Body of pancreas (tissue), 4 donors: ENCODE data around the gene SNX22. TPM values are rescaled to one million over a fixed set of nuclear protein-coding genes. Genes with fewer than 3 reads are reported as not detected.

Experiments
- ATAC-seq: fragments of 150-250 bp; one replicate; pipeline ENCODE4 v1.9.1; 2016
- DNase-seq, 4 donors: peaks; one replicate each; pipeline ENCODE4 v3.0.0-alpha.2; 2019
- H3K27ac ChIP-seq, 4 donors: fragments of 200-600 bp; sonication (generic); 1 replicate in 3 of 4; 2 replicates in 1 of 4; pipeline versions ENCODE4 v1.5.1 to v1.6.1; 2016 to 2019; ENCODE audit warnings: mild to moderate bottlenecking in 1 of 4, mixed read lengths in 1 of 4, moderate library complexity in 1 of 4
- H3K27me3 ChIP-seq, 2 donors: fragments of 200-600 bp; sonication (generic); one replicate each; pipeline ENCODE4 v1.6.0; 2016; ENCODE audit warnings: mild to moderate bottlenecking in 1 of 2
- H3K36me3 ChIP-seq, 2 donors: fragments of 200-600 bp; sonication (generic); replicated peaks in 1 of 2; 2 replicates each; pipeline ENCODE4 v1.5.1; 2016; ENCODE audit warnings: low read depth in 2 of 2; ENCODE audit not compliant: insufficient read depth in 1 of 2
- H3K4me1 ChIP-seq: fragments of 200-600 bp; sonication (generic); one replicate; pipeline ENCODE4 v1.6.0; 2016
- H3K4me3 ChIP-seq, 2 donors: fragments of 200-600 bp; sonication (generic); 1 replicate in 1 of 2; 2 replicates in 1 of 2; pipeline ENCODE4 v1.5.1; 2016 to 2019
- H3K9me3 ChIP-seq, 3 donors: fragments of 200-600 bp; sonication (generic); 1 replicate in 2 of 3; 2 replicates in 1 of 3; pipeline ENCODE4 v1.5.1; 2016
- POLR2A ChIP-seq, 3 donors: fragments of 450-650 bp; IDR thresholded peaks; one replicate each; pipeline ENCODE4 v1.6.1; 2016; ENCODE audit warnings: antibody characterized with exemption in 3 of 3, mild to moderate bottlenecking in 2 of 3
- WGBS, 2 donors: methylation state at CpG; one replicate each; pipeline ENCODE4 v1.1.5; 2017; 5-methylcytosine and 5-hydroxymethylcytosine counted together
- intact Hi-C: fragments of 100-400 bp; cut with DNase I; formaldehyde crosslinking; loops from one replicate; pipeline ENCODE4 v1.15.1; 2023
- total RNA-seq, 2 donors: library from RNA; depleted of rRNA; stranded (reverse); fragments of >200 nt; gene quantifications; one replicate each; pipeline ENCODE4 v1.1.0, GENCODE V29; 2016
- TF ChIP-seq, protein P1 (sequence below), 7 experiments: fragments of 450-650 bp in 4 of 7; fragments of 200-600 bp in 3 of 7; sonication (generic) in 3 of 7; IDR thresholded peaks; one replicate each; pipeline ENCODE4 v1.5.1; 2016 to 2019; ENCODE audit warnings: antibody characterized with exemption in 7 of 7

SNX22 gene
- total RNA-seq, 2 donors from 2014 or later, result under 0.01 to 0.78 TPM

DNA sequence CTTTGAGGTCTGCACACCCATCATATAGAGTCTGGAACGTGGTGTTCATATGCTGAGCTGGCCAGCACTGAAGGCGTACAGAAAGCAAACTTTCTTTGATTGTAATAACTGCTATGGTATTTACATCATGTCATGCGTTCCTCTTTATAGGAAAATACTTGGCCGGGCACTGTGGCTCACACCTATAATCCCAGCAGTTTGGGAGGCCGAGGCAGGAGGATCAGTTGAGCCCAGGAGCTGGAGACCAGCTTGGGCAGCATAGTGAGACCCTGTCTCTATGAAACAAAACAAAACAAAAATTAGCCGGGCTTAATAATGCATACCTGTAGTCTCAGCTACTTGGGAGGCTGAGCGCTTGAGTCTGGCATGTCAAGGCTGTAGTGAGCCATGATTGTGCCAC lies 3.4 kb upstream of the SNX22 start:
- Histone ChIP-seq H3K36me3 (no peaks in the 10 kb centered on the region), H3K27me3 (no peaks in the 10 kb centered on the region), H3K9me3 (no peaks in the 10 kb centered on the region), H3K27ac (no peak overlapping the region), H3K4me3 (no peak overlapping the region), H3K4me1 (peaks cover 25% of the 10 kb centered on the region)
- ATAC-seq (no peak), DNase-seq (no peak)
- no peak for TF ChIP-seq POLR2A (IDR thresholded peaks at IDR 0.05)
- TF ChIP-seq, protein P1, sequence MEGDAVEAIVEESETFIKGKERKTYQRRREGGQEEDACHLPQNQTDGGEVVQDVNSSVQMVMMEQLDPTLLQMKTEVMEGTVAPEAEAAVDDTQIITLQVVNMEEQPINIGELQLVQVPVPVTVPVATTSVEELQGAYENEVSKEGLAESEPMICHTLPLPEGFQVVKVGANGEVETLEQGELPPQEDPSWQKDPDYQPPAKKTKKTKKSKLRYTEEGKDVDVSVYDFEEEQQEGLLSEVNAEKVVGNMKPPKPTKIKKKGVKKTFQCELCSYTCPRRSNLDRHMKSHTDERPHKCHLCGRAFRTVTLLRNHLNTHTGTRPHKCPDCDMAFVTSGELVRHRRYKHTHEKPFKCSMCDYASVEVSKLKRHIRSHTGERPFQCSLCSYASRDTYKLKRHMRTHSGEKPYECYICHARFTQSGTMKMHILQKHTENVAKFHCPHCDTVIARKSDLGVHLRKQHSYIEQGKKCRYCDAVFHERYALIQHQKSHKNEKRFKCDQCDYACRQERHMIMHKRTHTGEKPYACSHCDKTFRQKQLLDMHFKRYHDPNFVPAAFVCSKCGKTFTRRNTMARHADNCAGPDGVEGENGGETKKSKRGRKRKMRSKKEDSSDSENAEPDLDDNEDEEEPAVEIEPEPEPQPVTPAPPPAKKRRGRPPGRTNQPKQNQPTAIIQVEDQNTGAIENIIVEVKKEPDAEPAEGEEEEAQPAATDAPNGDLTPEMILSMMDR (IDR thresholded peaks at IDR 0.05), result no peak
- whole genome bisulfite sequencing, 2 donors, result 84 to 85% methylated on average over 7 of the region's 7 CpGs
- intact Hi-C loops, result no loop called here

DNA sequence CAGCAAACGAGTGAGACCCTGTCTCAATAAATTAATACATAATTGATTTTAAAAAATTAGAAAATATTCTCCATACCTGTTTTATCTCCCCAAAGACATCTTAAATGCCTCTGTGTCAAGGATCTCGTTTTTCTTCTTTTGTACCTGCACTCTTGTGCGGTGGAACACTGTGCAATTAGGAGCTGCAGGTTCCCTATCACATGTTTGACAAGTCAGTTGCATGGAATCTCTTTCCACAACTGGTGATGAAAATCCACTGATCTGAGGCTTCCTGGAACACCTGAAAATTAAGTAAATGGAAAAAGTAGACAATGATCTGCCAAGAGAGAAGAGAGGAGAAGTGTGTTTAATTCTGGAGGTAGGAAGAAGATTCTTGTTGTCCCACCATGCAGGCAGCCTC lies 3.0 kb upstream of the SNX22 start:
- WGBS, 2 donors, result 64 to 69% methylated on average over 3 of the region's 3 CpGs
- Histone ChIP-seq H3K36me3 (no peaks in the 10 kb centered on the region), H3K9me3 (no peaks in the 10 kb centered on the region), H3K4me1 (peaks cover 28% of the 10 kb centered on the region), H3K27ac (no peak overlapping the region), H3K4me3 (no peak overlapping the region), H3K27me3 (no peaks in the 10 kb centered on the region)
- ATAC-seq, result no peak
- intact Hi-C loops, result no loop called here
- no peak for TF ChIP-seq POLR2A (IDR thresholded peaks at IDR 0.05)
- TF ChIP-seq, protein P1 (IDR thresholded peaks at IDR 0.05), result no peak
- DNase-seq, result no peak

DNA sequence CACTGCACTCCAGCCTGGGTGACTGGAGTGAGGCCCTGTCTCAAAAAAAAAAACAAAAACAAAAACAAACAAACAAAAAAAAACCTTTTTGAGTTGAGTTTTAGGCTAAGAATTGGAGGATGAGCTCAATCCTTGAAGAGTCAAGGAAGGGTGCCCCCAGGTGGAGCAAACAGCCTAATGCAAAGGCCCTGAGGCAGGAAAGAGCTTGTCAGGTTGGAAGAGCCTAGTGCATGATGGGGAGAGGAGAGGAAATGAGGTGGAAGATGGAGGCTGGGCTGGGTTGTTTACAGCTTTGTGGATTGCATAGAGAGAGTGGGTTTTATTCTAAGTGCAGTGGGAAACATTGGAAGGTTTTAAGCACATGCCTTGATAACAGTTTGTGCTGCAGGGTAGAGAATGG lies 2.1 kb upstream of the SNX22 start:
- Histone ChIP-seq H3K4me1 (peaks cover 34% of the 10 kb centered on the region), H3K27ac (no peak overlapping the region), H3K27me3 (no peaks in the 10 kb centered on the region), H3K4me3 (no peak overlapping the region), H3K36me3 (no peaks in the 10 kb centered on the region), H3K9me3 (no peaks in the 10 kb centered on the region)
- DNase-seq (no peak), ATAC-seq (no peak)
- no peak for TF ChIP-seq POLR2A (IDR thresholded peaks at IDR 0.05)
- TF ChIP-seq, protein P1 (IDR thresholded peaks at IDR 0.05), result peak in 1 of 7 experiments; percentile 5
- intact Hi-C loops, result no loop called here

DNA sequence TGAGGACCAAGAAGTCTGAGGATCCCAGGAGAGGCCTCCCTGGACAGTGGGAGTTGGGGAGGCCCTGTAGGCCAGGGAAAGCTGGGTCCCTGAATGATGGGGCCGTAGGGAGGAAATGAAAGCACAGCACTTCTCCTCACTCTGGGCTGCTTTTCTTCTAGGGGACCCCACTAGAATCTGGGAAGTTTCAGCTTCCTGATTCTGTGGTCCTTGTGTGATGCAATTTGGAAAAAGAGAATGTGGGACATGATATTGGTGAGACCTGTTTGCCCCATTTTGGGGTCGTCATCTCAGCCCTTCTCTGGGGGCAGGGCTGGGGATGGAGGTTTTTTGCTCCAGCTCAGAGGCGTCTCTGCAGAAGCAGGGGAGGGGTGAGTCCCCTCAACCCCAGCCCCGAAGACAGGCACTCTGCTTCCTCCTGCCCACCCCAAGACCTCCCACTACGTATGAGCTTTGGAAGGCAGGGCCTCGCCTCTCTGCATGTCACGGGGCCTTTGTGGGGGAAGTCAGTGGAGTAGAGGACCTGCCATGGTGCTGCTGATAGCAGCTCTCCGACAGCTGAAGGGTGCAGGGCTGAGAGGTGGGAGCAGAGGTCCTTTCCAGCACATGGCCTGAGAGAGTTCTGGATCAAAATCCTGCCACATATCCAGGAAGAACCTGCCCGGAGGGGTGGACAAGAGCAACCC lies 1.5 kb upstream of the SNX22 start:
- no peaks in the 10 kb centered on the region for H3K9me3 ChIP-seq
- intact Hi-C loops, result loop anchor here (10.0 kb wide), 1 partner anchor 55 kb away; the partner anchor contains the start of genes CIAO2A and SNX1
- WGBS, 2 donors, result 70 to 73% methylated on average over 8 to 9 of the region's 9 CpGs
- DNase-seq, result no peak
- no peak for TF ChIP-seq POLR2A (IDR thresholded peaks at IDR 0.05)
- TF ChIP-seq, protein P1 (IDR thresholded peaks at IDR 0.05), result no peak
- no peaks in the 10 kb centered on the region for H3K27me3 ChIP-seq
- ATAC-seq, result no peak
- no peak overlapping the region for H3K4me3 ChIP-seq
- peaks cover 34% of the 10 kb centered on the region for H3K4me1 ChIP-seq
- H3K27ac ChIP-seq, result no peak overlapping the region
- peaks cover under 1% of the 10 kb centered on the region in 2 donors for H3K36me3 ChIP-seq
